ENCODE data around the gene ABHD4. TPM values are rescaled to one million over a fixed set of nuclear protein-coding genes. Genes with fewer than 3 reads are reported as not detected.
A peak's percentile ranks its signal among the peaks of the same experiment; 100 is the strongest.

ABHD4 gene
- total and polyA plus RNA-seq, 2 of the 4 experiments (the other 2 are of a cell fraction): 5.0 to 22.0 TPM

GRCh38 chr14:22594156-22594716 lies 3.9 kb upstream of the ABHD4 start:
- no peak overlapping the region for H2AK9ac ChIP-seq (replicated peaks; ENCODE audit: low read depth, low read length, poor library complexity)
- peaks cover 8% of the 10 kb centered on the region for H3K9me1 ChIP-seq (ENCODE audit: insufficient read depth, low read length)
- POLR2A ChIA-PET (ENCODE audit: unreplicated experiment): no interaction called here
- no CpG with 5 or more reads among the region's 4 CpGs for WGBS, 2 experiments (ENCODE audit: extremely low coverage in 2 of 2, insufficient read length in 1 of 2)
- BruUV-seq (replicated peaks): no TSS peak
- TF ChIP-seq, protein P1, sequence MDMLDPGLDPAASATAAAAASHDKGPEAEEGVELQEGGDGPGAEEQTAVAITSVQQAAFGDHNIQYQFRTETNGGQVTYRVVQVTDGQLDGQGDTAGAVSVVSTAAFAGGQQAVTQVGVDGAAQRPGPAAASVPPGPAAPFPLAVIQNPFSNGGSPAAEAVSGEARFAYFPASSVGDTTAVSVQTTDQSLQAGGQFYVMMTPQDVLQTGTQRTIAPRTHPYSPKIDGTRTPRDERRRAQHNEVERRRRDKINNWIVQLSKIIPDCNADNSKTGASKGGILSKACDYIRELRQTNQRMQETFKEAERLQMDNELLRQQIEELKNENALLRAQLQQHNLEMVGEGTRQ (IDR thresholded peaks at IDR 0.05; ENCODE audit: low read depth, low read length): no peak
- no peak for TF ChIP-seq CTCF (conservative IDR thresholded peaks at IDR 0.05; ENCODE audit: low read depth, low read length)
- TF ChIP-seq ELK1 (IDR thresholded peaks at IDR 0.05; ENCODE audit: borderline replicate concordance, low read depth, low read length): no peak
- no peak for TF ChIP-seq CEBPB (IDR thresholded peaks at IDR 0.05; ENCODE audit: low read depth, low read length)
- no peak for TF ChIP-seq MAFK (IDR thresholded peaks at IDR 0.05; ENCODE audit: low read depth, low read length)
- TF ChIP-seq RCOR1 (IDR thresholded peaks at IDR 0.05; ENCODE audit: insufficient replicate concordance, low read length): no peak
- TF ChIP-seq MXI1 (IDR thresholded peaks at IDR 0.05; ENCODE audit: borderline replicate concordance, low read depth, low read length): no peak
- TF ChIP-seq BHLHE40 (IDR thresholded peaks at IDR 0.05; ENCODE audit: low read depth, low read length): no peak
- TF ChIP-seq NFE2L2 (IDR thresholded peaks at IDR 0.05; ENCODE audit: low read depth, low read length): no peak
- TF ChIP-seq FOS (IDR thresholded peaks at IDR 0.05; ENCODE audit: low read depth, low read length): no peak
- no peak for TF ChIP-seq POLR2A (IDR thresholded peaks at IDR 0.05; ENCODE audit: low read depth, low read length)
- TF ChIP-seq RFX5 (IDR thresholded peaks at IDR 0.05; ENCODE audit: low read depth, low read length): no peak
- TF ChIP-seq MAZ (IDR thresholded peaks at IDR 0.05; ENCODE audit: borderline replicate concordance, low read depth, low read length): no peak
- no peak for TF ChIP-seq SMC3 (IDR thresholded peaks at IDR 0.05; ENCODE audit: low read depth, low read length)
- no peak for TF ChIP-seq RAD21 (IDR thresholded peaks at IDR 0.05; ENCODE audit: low read length)
- TF ChIP-seq CHD1 (IDR thresholded peaks at IDR 0.05; ENCODE audit: low read depth, low read length): no peak
- in situ Hi-C loops (cut with MboI; ENCODE audit: low sequenced_read_pairs) (no loop called here), dilution Hi-C loops (cut with HindIII; ENCODE audit: low sequenced_read_pairs, unreplicated experiment) (no loop called here), intact Hi-C loops (cut with micrococcal nuclease) (no loop called here)
- no peak overlapping the region for H4K91ac ChIP-seq (ENCODE audit: insufficient read depth, low read depth, low read length)
- no peak overlapping the region for H3K4me3 ChIP-seq (ENCODE audit: insufficient read depth, low read depth, low read length)
- peak overlapping the region in 1 of 2 experiments; percentile 12; a peak in 1 of 4 replicates for H4K8ac ChIP-seq (ENCODE audit: low read depth in 2 of 2, low read length in 2 of 2)
- H3K4me2 ChIP-seq (ENCODE audit: low read depth, low read length): no peak overlapping the region
- H3K56ac ChIP-seq (ENCODE audit: extremely low read depth, insufficient read depth, low read length): no peak overlapping the region
- H2AFZ ChIP-seq (replicated peaks; ENCODE audit: low read length, poor library complexity): peak overlapping the region; percentile 24
- H3K14ac ChIP-seq (replicated peaks; ENCODE audit: low read depth, low read length): no peak overlapping the region
- peak overlapping the region; percentile 9; the same call in 1 of the 2 replicates for H2BK120ac ChIP-seq (ENCODE audit: low read depth, low read length)
- CTCF ChIA-PET: interaction anchor here (2.2 kb wide), 1 partner anchor 24 kb away, joined by 6 read pairs; no protein-coding TSS in a partner anchor
- no peaks in the 10 kb centered on the region; the same call in 1 of the 2 replicates for H3K27me3 ChIP-seq (ENCODE audit: control insufficient read depth, insufficient read depth, low read length)
- peaks cover under 1 to 9% of the 10 kb centered on the region in 2 experiments for H3K79me1 ChIP-seq (ENCODE audit: low read depth in 1 of 2, low read length in 2 of 2)
- H3K27ac ChIP-seq (ENCODE audit: insufficient read depth, low read length): no peak overlapping the region
- no peak overlapping the region for H2AK5ac ChIP-seq (ENCODE audit: low read depth, low read length)
- no peak overlapping the region for H3K9ac ChIP-seq (ENCODE audit: low read depth, low read length)
- peak; percentile 62 for DNase-seq
- no peak overlapping the region for H4K5ac ChIP-seq (ENCODE audit: low read depth, low read length)
- H2BK20ac ChIP-seq (ENCODE audit: low read depth, low read length): no peak overlapping the region
- no peaks in the 10 kb centered on the region for H3K9me3 ChIP-seq (ENCODE audit: control insufficient read depth, insufficient read depth, low read length)
- H4K20me1 ChIP-seq (ENCODE audit: insufficient read depth, low read length): no peaks in the 10 kb centered on the region
- H3K4ac ChIP-seq (ENCODE audit: low read depth, low read length): no peak overlapping the region
- H3K18ac ChIP-seq (ENCODE audit: low read depth, low read length): no peak overlapping the region
- no peak overlapping the region for H2BK5ac ChIP-seq (ENCODE audit: low read depth, low read length, poor library complexity, severe bottlenecking)
- no peak for ATAC-seq (ENCODE audit: low read depth)
- H3K4me1 ChIP-seq (ENCODE audit: control insufficient read depth, insufficient read depth, low read length): peaks cover 3% of the 10 kb centered on the region
- H3K23ac ChIP-seq (ENCODE audit: low read depth, low read length): no peak overlapping the region
- no peaks in the 10 kb centered on the region for H3K36me3 ChIP-seq (ENCODE audit: control insufficient read depth, insufficient read depth, low read length)
- H2BK15ac ChIP-seq (ENCODE audit: low read depth, low read length): no peak overlapping the region
